GM21786 (cell line): ENCODE measurements around the gene TNN.

Experiments
- ATAC-seq: cut with Tn5 transposase; IDR thresholded peaks from one replicate; pipeline ENCODE4 v1.9.1; 2021; ENCODE audit not compliant: unreplicated experiment

The TNN gene

GRCh38 chr1:175172503-175172902, 104.9 kb downstream of the TNN start:
- no peak for ATAC-seq

GRCh38 chr1:175173531-175173930, 105.9 kb downstream of the TNN start:
- ATAC-seq: no peak

GRCh38 chr1:175174309-175175102, 106.9 kb downstream of the TNN start:
- peak; percentile 87 for ATAC-seq

GRCh38 chr1:175176246-175176645, 108.6 kb downstream of the TNN start:
- no peak for ATAC-seq

- no peak for ATAC-seq
These were observed 110.4 kb downstream of the TNN start for GRCh38 chr1:175178056-175178455.

GRCh38 chr1:175178456-175178855, 110.8 kb downstream of the TNN start:
- no peak for ATAC-seq

DNA sequence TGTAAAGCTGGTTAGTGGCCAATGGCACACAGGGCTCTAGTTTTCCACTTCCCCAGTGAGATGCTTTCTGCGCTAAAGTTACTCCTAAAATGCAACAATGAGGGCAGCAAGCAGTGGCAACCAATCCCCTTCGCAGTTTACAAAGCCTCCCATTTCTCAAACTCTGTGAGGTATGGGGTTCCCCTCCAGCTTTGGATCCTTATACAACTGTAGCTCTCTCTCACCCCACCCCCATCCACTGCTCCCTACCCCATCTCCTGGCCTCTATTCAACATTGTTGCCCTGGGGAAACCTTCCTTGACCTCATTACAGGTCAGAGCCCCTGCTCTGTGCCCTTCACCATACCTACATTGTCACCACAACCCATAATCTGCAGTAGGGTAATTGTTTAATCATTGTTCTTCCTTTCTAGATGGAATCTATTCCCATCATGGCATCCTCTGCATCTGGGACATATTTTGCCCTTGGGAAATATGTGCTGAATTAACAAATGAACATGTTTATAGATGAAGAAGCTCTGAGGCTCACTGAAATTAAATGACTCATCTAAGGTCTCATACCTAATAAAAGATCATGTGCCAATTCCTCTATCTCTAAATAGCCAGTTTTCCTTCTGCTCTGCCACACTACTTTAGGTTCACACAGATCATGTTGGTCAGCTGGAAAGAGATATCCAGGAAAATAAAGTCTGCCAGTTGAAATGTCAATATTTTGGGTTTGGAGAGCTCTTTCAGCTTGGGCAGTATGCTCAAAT, 112.4 kb downstream of the TNN start:
- no peak for ATAC-seq

GRCh38 chr1:175182201-175182746, 114.6 kb downstream of the TNN start:
- no peak for ATAC-seq

- ATAC-seq: no peak
These were observed 116.0 kb downstream of the TNN start for GRCh38 chr1:175183586-175183985.

DNA sequence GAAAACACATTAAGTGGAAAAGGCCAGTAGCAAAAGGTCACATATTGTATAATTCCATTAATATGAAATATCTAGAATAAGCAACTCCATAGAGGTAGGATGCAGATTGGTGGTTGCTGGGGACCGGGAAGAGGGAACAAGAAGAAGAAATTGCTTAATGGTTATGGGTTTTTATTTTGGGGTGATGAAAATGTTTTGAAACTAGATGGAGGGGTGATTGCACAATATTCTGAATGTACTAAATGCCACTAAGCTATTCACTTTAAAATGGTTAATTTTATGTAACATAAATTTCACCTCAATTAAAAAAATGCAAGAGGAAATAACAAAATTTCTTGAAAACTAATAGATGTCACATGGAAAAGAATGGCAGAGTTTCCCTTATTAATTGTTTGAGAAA, 118.3 kb downstream of the TNN start:
- no peak for ATAC-seq

DNA sequence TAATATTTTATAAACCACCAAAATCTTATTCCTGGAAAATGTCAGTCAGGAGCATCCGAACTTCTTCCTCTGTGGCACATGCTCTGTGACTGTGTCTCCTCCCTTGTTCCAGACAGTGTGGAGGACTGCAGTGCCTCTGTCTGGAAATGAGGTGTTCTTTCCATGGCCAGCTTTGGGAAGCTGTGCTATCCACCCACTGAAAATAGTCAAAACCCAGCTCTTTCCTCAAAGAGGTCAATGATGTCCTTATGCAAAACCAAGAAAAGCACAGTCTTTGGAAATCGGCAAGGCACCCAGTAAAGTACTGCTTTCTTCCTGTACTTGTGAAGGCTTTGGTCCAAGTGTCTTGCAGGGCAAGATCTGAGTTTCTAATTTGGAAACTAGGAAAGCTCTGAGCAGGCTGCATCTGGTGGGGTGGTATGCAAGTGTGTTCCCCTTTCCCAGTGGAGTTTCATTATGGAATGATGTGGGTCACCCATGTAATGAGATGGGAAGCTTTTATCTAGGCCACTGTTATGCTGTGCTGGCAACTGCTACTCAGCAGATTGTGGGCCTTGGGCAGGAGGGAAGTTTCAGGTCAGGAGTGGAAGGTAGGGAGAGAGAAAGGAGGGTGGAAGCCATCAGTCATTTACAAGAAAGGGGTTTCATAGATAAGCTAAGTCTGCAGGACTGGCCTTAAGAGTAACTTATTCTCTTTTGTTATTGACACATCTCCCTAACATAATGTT, 119.0 kb downstream of the TNN start:
- no peak for ATAC-seq

- peak; percentile 72 for ATAC-seq
These were observed 121.3 kb downstream of the TNN start for GRCh38 chr1:175188936-175189335.

DNA sequence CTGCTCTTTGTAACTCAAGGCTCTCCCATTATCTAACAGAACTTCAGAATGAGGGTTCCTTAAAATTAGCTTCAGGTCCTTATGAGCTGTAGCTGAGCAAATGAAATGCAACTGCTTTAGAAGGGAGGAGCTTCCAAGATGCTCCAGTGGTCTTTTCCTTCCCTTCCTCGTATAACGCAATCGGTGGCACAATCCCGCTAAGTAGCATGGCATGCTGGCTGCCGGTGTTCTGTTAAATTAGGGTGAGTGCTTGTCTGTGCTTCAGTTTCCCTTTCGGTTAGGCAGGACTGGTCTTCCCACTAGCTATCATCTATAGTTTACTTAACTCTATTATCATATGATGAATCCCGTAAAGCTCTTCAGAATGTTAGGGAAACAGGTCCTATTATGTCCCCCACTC, 124.0 kb downstream of the TNN start:
- ATAC-seq: peak; percentile 28

DNA sequence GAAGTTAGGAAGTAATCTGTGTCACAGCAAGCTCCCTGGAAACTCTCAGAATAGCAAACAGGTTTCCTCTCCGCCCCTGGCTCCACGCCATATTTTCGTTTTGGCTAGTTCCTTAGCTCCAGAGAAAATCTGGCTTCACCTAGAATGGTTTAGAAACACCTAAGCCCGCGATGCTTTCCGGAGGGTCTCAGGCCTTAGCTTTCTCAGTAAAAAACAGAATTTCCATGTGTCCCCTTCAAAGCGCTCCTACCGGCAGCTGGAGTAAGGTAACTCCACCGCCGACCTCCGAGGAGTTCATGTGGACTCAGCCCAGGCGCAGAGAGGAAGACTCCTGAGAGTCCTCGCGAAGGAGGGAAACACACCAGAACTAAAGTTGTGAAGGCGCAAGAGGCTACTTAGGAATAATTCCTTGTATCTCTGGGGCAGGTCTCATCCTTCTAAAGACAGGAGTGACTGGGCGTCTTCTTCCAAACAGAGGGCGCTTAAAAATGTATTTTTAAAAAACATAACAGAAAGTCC, 124.5 kb downstream of the TNN start:
- ATAC-seq: peak; percentile 3

DNA sequence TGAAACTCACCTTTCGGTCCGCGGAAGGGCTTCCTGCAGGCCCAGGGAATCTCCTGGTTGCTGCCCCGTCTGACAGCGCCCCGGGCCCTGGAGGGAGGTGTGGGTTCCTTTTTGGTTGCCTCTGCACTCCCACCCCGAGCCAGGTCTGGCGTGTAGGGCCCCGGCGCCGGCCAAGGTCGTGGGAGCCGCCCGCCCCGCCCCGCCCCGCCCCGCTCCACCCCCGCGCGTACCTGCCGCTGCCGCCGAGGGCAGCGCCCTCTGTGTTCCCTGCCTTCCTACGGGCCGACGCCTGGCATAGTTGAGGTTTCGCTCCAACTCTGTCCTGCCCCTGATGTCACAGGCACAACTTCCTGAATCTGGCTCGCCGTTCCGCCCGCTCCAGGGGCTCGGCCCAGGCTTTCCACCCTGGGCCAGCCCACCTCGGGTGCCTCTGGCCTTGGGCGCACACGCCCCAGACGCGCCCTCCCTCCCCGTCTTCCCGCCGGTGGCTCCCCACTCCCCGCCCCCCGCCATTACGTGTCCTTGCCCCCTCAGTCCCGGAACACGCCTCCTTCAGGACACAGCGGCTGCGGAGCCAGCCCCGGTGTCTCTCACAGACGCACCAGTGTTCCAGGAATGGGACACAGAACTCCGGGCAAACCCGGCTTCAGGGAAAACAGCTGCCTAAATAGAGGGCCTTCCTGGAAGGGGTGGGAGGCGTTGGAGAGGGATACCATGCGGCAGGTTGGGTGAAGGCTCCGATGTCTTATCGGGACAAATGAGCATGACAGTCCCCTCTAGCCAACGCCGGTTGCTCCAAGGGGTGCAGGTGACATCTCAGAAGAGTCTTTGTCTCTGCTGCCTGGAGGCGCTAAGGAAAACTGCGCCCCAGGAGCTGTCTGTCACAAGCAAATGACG, 125.2 kb downstream of the TNN start, which contains the start of gene KIAA0040:
Gene KIAA0040, minus strand, starts transcription at position 147 of the 897 bp plus-strand sequence. CDS start 31,763 bp downstream, outside the sequence.
- peak; percentile 40 for ATAC-seq

DNA sequence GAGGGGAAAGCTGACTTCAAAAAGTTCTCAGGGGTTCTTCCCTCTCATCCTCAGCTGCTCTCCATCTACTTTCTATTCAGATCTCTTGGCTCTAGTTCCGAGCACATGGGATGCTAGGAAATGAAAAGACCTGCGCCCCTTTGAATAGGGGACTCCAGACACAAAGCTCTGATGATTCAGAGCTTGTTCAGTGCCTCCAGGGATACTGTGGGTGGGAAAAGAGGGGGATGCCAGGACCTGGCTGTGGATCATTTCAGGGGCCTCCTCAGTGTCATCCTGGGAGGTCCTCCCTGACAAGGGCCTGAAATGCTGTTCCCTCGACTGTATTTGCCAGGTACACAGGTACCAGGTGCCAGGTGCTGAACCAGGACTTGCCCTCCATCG, 125.9 kb downstream of the TNN start:
- ATAC-seq: no peak

DNA sequence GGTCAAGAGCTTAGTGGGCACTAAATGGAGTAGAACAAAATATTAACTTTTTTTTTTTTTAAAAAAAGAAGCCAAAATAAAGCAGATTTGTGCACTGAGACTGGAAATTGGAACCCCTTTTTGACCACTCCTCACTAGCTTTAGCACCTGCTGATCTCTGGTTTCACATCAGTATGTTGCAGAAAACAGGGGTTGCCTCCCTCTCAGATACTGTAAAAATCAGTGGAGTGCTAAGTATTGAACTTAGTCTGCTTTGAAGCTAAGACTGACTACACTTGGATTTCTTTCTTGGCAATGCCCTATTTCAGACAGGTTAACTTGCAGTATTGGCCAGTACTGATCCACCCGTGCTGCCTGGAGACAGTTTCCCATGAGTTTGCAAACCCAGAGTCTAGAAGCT, 127.6 kb downstream of the TNN start:
- peak; percentile 33 for ATAC-seq

DNA sequence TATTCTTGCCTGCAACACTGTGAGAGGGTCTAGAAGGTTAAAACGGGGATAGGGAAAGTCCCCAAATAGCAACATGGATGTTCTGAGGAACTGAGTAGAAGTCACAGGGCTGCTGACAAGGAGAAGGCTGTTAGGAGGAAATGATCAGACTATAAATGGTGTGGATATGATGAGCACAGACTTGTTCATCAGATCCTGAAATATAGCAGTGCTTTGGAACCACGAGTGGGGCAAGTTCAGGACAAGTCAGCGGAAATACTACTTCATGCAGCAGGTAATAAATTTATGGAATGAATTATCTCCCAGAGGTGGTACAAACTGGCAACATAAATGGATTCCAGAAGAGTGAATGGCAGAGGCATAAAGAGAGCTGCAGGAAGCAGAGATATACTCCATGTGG, 128.2 kb downstream of the TNN start:
- ATAC-seq: no peak

GRCh38 chr1:175197531-175197930, 129.9 kb downstream of the TNN start:
- no peak for ATAC-seq
